Nephron progenitor cell (in vitro differentiated cells): Measurements from ENCODE around the gene GNPAT.
A peak's percentile ranks its signal among the peaks of the same experiment; 100 is the strongest.
"Not testable (repeated sequence)": the region's sequence is repeated elsewhere in the genome, so short reads cannot be mapped to it uniquely, and the experiment has no call there.

Source experiments
- DNase-seq: peaks from one replicate; pipeline ENCODE4 v3.0.0; 2021
- H3K27ac Mint-ChIP-seq: 2 replicates; pipeline ENCODE4 v1.8.0; 2021; ENCODE audit warnings: mild to moderate bottlenecking, moderate library complexity, mixed read lengths
- H3K27me3 Mint-ChIP-seq: 2 replicates; pipeline ENCODE4 v1.8.0; 2021; ENCODE audit warnings: mild to moderate bottlenecking, low read depth, mixed read lengths; ENCODE audit not compliant: poor library complexity
- H3K36me3 Mint-ChIP-seq: 2 replicates; pipeline ENCODE4 v1.8.0; 2021; ENCODE audit warnings: low read depth, mixed read lengths
- H3K4me1 Mint-ChIP-seq: 2 replicates; pipeline ENCODE4 v1.8.0; 2021; ENCODE audit warnings: mixed read lengths
- H3K4me3 Mint-ChIP-seq: 2 replicates; pipeline ENCODE4 v1.8.0; 2021; ENCODE audit warnings: mild to moderate bottlenecking, moderate library complexity, mixed read lengths
- H3K9me3 Mint-ChIP-seq: 2 replicates; pipeline ENCODE4 v1.8.0; 2021; ENCODE audit warnings: mild to moderate bottlenecking, moderate library complexity, mixed read lengths
- TF ChIP-seq, protein P1 (sequence below): fragments of 200-600 bp; sonication (generic); IDR thresholded peaks from 2 replicates; pipeline ENCODE4 v1.5.0; 2021; ENCODE audit warnings: antibody characterized with exemption

Gene GNPAT

DNA sequence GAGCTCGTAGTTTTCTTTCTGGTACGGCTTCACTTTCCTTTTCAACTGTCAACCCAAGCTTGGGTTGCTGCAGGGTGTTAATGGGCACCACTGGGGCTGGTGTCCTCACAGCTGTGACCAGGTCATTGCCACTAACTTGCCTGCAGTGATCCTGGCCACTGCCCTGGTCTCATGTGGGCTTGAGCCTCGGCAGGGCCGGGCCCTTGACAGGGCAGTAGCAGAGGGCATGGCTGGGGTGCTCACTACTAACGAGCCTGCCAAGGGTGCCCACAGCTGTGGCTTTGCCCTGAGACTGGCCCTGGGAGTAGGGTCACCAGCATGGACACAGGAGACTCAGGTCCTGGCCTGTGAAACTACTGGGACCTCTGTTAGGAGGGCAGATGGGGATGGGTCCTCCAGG is 31.5 kb upstream of the GNPAT start:
- TF ChIP-seq, protein P1, sequence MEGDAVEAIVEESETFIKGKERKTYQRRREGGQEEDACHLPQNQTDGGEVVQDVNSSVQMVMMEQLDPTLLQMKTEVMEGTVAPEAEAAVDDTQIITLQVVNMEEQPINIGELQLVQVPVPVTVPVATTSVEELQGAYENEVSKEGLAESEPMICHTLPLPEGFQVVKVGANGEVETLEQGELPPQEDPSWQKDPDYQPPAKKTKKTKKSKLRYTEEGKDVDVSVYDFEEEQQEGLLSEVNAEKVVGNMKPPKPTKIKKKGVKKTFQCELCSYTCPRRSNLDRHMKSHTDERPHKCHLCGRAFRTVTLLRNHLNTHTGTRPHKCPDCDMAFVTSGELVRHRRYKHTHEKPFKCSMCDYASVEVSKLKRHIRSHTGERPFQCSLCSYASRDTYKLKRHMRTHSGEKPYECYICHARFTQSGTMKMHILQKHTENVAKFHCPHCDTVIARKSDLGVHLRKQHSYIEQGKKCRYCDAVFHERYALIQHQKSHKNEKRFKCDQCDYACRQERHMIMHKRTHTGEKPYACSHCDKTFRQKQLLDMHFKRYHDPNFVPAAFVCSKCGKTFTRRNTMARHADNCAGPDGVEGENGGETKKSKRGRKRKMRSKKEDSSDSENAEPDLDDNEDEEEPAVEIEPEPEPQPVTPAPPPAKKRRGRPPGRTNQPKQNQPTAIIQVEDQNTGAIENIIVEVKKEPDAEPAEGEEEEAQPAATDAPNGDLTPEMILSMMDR = no peak
- H3K4me1 Mint-ChIP-seq = peaks cover 6% of the 10 kb centered on the region
- no peaks in the 10 kb centered on the region for H3K36me3 Mint-ChIP-seq
- no peaks in the 10 kb centered on the region for H3K9me3 Mint-ChIP-seq
- H3K27me3 Mint-ChIP-seq = peaks cover 71% of the 10 kb centered on the region
- no peak overlapping the region for H3K4me3 Mint-ChIP-seq
- H3K27ac Mint-ChIP-seq = no peak overlapping the region
- DNase-seq = no peak

DNA sequence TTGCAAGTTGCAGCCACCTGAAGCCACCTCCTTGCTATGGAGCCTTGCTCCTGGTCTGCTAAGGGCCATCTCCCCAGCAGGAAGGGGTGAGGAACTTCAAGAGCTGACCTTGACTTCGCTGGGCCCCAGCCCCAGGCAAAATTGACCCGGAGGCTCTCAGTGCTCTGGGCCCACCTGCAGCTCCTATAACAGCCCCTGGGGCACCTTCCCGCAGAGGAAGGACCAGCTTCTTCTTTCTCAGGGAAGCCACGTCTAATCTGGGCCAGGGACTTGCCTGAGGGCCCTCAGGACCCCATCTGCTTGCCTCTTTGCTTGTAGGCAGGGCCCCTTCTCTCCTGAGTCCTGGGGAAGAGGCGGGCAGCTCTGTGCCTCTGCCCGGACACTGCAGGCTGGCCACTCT is 30.9 kb upstream of the GNPAT start:
- no peak overlapping the region for H3K4me3 Mint-ChIP-seq
- H3K27me3 Mint-ChIP-seq = peaks cover 71% of the 10 kb centered on the region
- H3K27ac Mint-ChIP-seq = no peak overlapping the region
- no peak for DNase-seq
- TF ChIP-seq, protein P1 = no peak
- peaks cover under 1% of the 10 kb centered on the region for H3K4me1 Mint-ChIP-seq
- H3K9me3 Mint-ChIP-seq = no peaks in the 10 kb centered on the region
- no peaks in the 10 kb centered on the region for H3K36me3 Mint-ChIP-seq

DNA sequence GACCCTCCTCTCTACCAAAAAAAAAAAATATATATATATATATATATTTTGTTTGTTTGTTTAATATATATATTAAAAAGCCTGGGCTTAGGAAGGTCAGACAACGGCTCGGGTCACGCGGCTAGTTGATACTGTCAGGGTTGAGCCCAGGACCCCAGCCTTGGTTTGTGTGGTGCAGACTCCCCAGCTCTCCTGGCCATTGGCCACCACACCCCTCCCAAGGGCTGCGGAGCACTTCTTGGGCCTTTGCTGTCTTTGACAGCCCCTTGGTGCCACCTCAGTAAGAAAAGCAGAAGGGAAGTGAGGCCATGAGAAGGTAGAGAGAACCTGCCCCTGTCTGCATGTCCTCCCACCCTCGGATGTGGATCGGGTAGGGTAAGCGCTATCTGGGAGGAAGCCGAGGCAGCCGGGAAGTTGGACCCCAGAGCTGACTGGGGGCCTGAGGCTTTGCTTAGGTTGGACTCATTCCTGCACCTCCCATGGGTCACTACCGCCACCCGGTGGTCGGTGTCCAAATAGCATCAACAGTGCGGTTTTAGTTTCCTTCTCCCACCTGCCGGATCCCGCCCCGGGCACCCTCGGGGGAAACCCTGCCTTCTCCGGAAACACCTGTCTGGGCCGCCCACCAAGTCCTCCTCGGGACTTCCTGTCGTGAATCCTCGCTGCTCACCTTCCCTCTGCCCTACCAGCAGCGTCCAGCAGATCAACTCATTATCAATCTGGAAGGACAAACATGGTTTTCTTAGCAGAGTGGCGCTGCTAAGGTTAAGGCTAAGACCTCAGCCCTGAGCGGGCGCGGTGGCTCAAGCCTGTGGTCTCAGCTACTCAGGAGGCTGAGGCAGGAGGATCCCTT is 29.8 kb upstream of the GNPAT start:
- no peaks in the 10 kb centered on the region for H3K36me3 Mint-ChIP-seq
- H3K4me1 Mint-ChIP-seq = no peaks in the 10 kb centered on the region
- peak overlapping the region; percentile 78 for H3K4me3 Mint-ChIP-seq
- H3K27me3 Mint-ChIP-seq = peaks cover 75% of the 10 kb centered on the region
- H3K27ac Mint-ChIP-seq = no peak overlapping the region
- TF ChIP-seq, protein P1 = peak; percentile 96
- peak; percentile 93 for DNase-seq
- H3K9me3 Mint-ChIP-seq = no peaks in the 10 kb centered on the region

DNA sequence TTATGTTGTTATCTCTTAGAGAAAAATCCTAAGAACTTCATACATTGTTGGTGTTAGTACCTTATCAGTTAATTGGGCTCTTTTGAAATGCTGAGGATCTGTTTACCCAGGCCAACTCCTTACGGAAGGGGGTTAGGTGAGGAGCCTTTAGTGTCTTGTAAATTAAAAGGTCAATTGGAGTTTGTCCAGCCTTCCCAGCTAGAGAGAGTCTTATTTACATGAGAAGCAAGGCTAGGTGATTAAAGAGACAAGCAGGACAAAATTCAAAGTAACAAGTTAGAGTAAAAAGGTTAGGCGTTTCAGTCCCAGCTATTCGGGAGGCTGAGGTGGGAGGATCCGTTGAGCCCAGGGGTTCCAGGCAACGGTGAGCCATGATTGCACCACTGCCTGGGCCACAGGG is 28.7 kb upstream of the GNPAT start:
- H3K27me3 Mint-ChIP-seq = peaks cover 77% of the 10 kb centered on the region
- H3K27ac Mint-ChIP-seq, DNase-seq, H3K9me3 Mint-ChIP-seq, H3K36me3 Mint-ChIP-seq, H3K4me1 Mint-ChIP-seq, H3K4me3 Mint-ChIP-seq: not testable (repeated sequence)

DNA sequence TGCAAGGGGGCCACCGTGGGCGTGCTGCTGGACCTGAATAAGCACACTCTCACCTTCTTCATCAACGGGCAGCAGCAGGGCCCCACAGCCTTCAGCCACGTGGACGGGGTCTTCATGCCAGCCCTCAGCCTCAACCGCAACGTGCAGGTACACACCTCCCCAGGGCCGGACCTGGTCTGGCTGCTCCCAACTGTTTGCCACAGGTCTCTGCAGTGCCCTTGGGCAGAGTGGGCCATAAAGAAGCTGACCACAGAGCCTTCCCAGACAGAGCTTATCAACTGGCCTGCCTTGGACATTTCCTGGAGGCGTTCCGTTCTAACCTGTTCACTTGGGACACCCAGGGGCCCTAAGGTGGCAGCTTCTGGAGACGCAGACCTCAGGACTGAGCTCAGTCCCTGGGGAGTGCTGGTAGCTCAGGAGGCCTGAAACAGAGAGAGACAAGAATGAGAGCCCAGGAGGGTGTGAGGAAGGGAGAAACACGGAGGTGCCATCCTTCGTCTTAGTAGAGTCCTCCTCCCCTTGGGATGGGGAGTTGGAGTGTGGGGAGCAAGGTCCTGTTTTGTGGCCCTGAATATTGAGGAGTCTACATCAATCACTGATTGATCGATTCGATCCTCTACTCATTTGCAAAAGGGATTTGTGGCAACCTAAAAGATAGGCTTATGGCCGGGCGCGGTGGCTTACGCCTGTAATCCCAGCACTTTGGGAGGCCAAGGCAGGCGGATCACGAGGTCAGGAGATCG is 27.0 kb upstream of the GNPAT start:
- H3K9me3 Mint-ChIP-seq = no peaks in the 10 kb centered on the region
- no peak overlapping the region for H3K4me3 Mint-ChIP-seq
- H3K4me1 Mint-ChIP-seq = no peaks in the 10 kb centered on the region
- no peak for DNase-seq
- H3K36me3 Mint-ChIP-seq = no peaks in the 10 kb centered on the region
- H3K27me3 Mint-ChIP-seq = peaks cover 84% of the 10 kb centered on the region
- TF ChIP-seq, protein P1 = no peak
- H3K27ac Mint-ChIP-seq = no peak overlapping the region

DNA sequence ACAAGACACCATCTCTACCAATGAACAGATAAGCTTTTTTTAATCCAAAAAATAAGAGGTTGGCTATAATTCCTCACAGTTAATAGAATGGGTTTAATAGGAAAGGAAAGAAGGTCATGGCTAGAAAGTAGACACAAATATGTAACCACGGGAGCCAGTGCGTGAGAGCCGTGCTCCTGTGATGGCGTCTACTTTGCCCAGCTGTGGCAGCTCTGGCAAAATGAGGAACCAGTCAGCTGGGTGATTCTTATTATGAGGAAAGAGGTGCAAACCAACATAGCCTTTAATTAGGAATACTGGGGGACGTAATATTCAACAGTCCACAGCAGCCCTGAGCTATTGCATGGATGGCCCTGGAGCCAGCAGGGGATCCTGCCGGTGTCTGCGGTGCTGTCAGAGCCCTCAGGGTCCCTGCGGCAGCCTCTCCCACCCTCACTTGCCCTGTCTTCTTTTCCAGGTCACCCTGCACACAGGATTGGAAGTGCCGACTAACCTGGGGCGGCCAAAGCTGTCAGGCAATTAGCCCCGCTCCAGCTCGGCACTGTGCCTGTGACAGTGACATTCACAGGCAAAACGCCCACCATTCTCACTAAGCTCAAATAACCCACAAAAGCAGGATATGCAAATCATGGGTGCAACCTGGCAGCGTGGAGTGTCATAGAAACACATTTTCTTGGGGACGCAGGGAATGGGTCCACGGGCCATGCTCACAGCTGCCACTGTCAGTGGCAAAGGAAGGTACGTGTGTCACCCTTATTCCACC is 25.9 kb upstream of the GNPAT start:
- H3K27me3 Mint-ChIP-seq = peaks cover 84% of the 10 kb centered on the region
- no peaks in the 10 kb centered on the region for H3K36me3 Mint-ChIP-seq
- H3K4me1 Mint-ChIP-seq = no peaks in the 10 kb centered on the region
- H3K9me3 Mint-ChIP-seq = no peaks in the 10 kb centered on the region
- H3K4me3 Mint-ChIP-seq = no peak overlapping the region
- DNase-seq = no peak
- TF ChIP-seq, protein P1 = no peak
- no peak overlapping the region for H3K27ac Mint-ChIP-seq
